HEK293 (cell line): ENCODE measurements around the gene CYP4X1.
A peak's percentile ranks its signal among the peaks of the same experiment; 100 is the strongest.

Experiments
- FEZF1 ChIP-seq: fragments of 450-650 bp; formaldehyde crosslinking; IDR thresholded peaks from 2 replicates; pipeline ENCODE4 v1.5.1; 2016; ENCODE audit warnings: missing biosample characterization, missing genetic modification characterization
- GLI4 ChIP-seq: fragments of 450-650 bp; formaldehyde crosslinking; IDR thresholded peaks from 2 replicates; pipeline ENCODE4 v1.5.1; 2016; ENCODE audit warnings: missing biosample characterization, missing genetic modification characterization
- PRDM1 ChIP-seq: fragments of 450-650 bp; formaldehyde crosslinking; IDR thresholded peaks from 2 replicates; pipeline ENCODE4; 2016; ENCODE audit warnings: missing biosample characterization, missing genetic modification characterization
- SALL2 ChIP-seq: fragments of 450-650 bp; formaldehyde crosslinking; IDR thresholded peaks from 2 replicates; pipeline ENCODE4 v1.5.0; 2017; ENCODE audit warnings: missing biosample characterization, mild to moderate bottlenecking, missing genetic modification characterization, borderline replicate concordance
- SP3 ChIP-seq: fragments of 450-650 bp; formaldehyde crosslinking; IDR thresholded peaks from 2 replicates; pipeline ENCODE4 v1.5.1; 2016; ENCODE audit warnings: missing biosample characterization, missing genetic modification characterization
- ZBTB20 ChIP-seq: fragments of 450-650 bp; formaldehyde crosslinking; IDR thresholded peaks from 2 replicates; pipeline ENCODE4 v1.5.1; 2016; ENCODE audit warnings: missing biosample characterization, missing genetic modification characterization
- ZNF112 ChIP-seq: fragments of 450-650 bp; formaldehyde crosslinking; IDR thresholded peaks from 2 replicates; pipeline ENCODE4 v1.5.0; 2017; ENCODE audit warnings: missing biosample characterization, missing genetic modification characterization
- ZNF146 ChIP-seq: fragments of 450-650 bp; formaldehyde crosslinking; IDR thresholded peaks from 2 replicates; pipeline ENCODE4 v1.5.1; 2016; ENCODE audit warnings: missing biosample characterization, missing genetic modification characterization
- ZNF221 ChIP-seq: fragments of 450-650 bp; formaldehyde crosslinking; IDR thresholded peaks from 2 replicates; pipeline ENCODE4 v1.5.1; 2017; ENCODE audit warnings: missing biosample characterization, missing genetic modification characterization, borderline replicate concordance
- ZNF341 ChIP-seq: fragments of 450-650 bp; formaldehyde crosslinking; IDR thresholded peaks from 2 replicates; pipeline ENCODE4; 2016; ENCODE audit warnings: low read depth, missing biosample characterization, missing genetic modification characterization
- ZNF426 ChIP-seq: fragments of 450-650 bp; formaldehyde crosslinking; IDR thresholded peaks from 2 replicates; pipeline ENCODE4 v1.5.1; 2017; ENCODE audit warnings: missing biosample characterization, missing genetic modification characterization, mild to moderate bottlenecking, inconsistent platforms, moderate library complexity
- ZNF544 ChIP-seq: fragments of 450-650 bp; formaldehyde crosslinking; IDR thresholded peaks from 2 replicates; pipeline ENCODE4 v1.5.0; 2017; ENCODE audit warnings: missing biosample characterization, missing genetic modification characterization
- ZNF624 ChIP-seq: fragments of 450-650 bp; formaldehyde crosslinking; IDR thresholded peaks from 2 replicates; pipeline ENCODE4 v1.5.1; 2017; ENCODE audit warnings: missing biosample characterization, missing genetic modification characterization
- TF ChIP-seq, protein P1 (sequence below): fragments of 450-650 bp; formaldehyde crosslinking; IDR thresholded peaks from 2 replicates; pipeline ENCODE4 v1.5.1; 2016; ENCODE audit warnings: missing biosample characterization, missing genetic modification characterization, borderline replicate concordance
- TF ChIP-seq, protein P2 (sequence below): fragments of 450-650 bp; formaldehyde crosslinking; IDR thresholded peaks from 2 replicates; pipeline ENCODE4 v1.5.1; 2016; ENCODE audit warnings: missing biosample characterization, missing genetic modification characterization
- TF ChIP-seq, protein P3 (sequence below): fragments of 450-650 bp; formaldehyde crosslinking; IDR thresholded peaks from 2 replicates; pipeline ENCODE4 v1.5.1; 2016; ENCODE audit warnings: missing biosample characterization, missing genetic modification characterization
- TF ChIP-seq, protein P4 (sequence below): fragments of 450-650 bp; formaldehyde crosslinking; IDR thresholded peaks from 2 replicates; pipeline ENCODE4 v1.5.1; 2016; ENCODE audit warnings: missing biosample characterization, missing genetic modification characterization
- TF ChIP-seq, protein P5 (sequence below): fragments of 450-650 bp; formaldehyde crosslinking; IDR thresholded peaks from 2 replicates; pipeline ENCODE4 v1.5.1; 2017; ENCODE audit warnings: missing biosample characterization, missing genetic modification characterization
- TF ChIP-seq, protein P6 (sequence below): fragments of 450-650 bp; formaldehyde crosslinking; IDR thresholded peaks from 2 replicates; pipeline ENCODE4 v1.5.1; 2016; ENCODE audit warnings: missing biosample characterization, missing genetic modification characterization
- TF ChIP-seq, protein P7 (sequence below): fragments of 450-650 bp; formaldehyde crosslinking; IDR thresholded peaks from 2 replicates; pipeline ENCODE4 v1.5.1; 2016; ENCODE audit warnings: missing biosample characterization, missing genetic modification characterization

Gene CYP4X1

DNA sequence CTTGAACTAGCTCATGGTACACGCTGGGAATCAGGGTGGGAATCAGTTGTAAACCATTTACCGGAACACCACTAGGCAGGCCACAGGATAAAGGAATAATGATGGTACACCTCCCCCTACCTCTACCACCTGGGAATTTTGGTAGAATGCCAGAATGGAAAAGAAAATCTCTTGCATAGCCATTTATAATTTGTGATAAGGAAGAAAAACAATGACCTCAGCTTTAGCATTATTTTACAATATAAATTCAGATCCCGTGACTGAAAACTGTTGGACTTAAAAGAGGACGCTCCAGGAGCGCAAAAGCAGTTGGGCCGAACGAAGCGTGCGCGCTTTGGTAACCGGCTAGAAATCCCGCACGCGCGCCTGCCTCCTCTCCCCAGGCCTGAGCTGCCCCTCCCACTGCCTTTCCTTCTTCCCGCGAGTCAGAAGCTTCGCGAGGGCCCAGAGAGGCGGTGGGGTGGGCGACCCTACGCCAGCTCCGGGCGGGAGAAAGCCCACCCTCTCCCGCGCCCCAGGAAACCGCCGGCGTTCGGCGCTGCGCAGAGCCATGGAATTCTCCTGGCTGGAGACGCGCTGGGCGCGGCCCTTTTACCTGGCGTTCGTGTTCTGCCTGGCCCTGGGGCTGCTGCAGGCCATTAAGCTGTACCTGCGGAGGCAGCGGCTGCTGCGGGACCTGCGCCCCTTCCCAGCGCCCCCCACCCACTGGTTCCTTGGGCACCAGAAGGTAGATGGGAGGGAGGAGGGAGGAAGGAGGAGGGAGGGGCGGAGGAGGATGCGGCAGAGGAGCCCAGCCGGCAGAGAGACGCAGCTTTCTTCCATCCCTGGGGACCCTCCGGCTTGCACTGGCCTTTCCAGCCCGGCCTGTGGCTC lies at the start of gene CYP4X1 (continued):
- TF ChIP-seq, protein P1, sequence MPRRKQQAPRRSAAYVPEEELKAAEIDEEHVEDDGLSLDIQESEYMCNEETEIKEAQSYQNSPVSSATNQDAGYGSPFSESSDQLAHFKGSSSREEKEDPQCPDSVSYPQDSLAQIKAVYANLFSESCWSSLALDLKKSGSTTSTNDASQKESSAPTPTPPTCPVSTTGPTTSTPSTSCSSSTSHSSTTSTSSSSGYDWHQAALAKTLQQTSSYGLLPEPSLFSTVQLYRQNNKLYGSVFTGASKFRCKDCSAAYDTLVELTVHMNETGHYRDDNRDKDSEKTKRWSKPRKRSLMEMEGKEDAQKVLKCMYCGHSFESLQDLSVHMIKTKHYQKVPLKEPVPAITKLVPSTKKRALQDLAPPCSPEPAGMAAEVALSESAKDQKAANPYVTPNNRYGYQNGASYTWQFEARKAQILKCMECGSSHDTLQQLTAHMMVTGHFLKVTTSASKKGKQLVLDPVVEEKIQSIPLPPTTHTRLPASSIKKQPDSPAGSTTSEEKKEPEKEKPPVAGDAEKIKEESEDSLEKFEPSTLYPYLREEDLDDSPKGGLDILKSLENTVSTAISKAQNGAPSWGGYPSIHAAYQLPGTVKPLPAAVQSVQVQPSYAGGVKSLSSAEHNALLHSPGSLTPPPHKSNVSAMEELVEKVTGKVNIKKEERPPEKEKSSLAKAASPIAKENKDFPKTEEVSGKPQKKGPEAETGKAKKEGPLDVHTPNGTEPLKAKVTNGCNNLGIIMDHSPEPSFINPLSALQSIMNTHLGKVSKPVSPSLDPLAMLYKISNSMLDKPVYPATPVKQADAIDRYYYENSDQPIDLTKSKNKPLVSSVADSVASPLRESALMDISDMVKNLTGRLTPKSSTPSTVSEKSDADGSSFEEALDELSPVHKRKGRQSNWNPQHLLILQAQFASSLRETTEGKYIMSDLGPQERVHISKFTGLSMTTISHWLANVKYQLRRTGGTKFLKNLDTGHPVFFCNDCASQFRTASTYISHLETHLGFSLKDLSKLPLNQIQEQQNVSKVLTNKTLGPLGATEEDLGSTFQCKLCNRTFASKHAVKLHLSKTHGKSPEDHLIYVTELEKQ (tag by site-specific recombination): peak; percentile 44
- TF ChIP-seq GLI4 (tag by site-specific recombination): no peak
- no peak for TF ChIP-seq ZNF544 (tag by site-specific recombination)
- TF ChIP-seq, protein P2, sequence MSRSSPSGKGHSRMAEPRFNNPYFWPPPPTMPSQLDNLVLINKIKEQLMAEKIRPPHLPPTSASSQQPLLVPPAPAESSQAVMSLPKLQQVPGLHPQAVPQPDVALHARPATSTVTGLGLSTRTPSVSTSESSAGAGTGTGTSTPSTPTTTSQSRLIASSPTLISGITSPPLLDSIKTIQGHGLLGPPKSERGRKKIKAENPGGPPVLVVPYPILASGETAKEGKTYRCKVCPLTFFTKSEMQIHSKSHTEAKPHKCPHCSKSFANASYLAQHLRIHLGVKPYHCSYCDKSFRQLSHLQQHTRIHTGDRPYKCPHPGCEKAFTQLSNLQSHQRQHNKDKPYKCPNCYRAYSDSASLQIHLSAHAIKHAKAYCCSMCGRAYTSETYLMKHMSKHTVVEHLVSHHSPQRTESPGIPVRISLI: no peak
- TF ChIP-seq PRDM1: no peak
- TF ChIP-seq ZNF426: no peak
- no peak for TF ChIP-seq SALL2 (tag by site-specific recombination)
- peak; percentile 59 for TF ChIP-seq SP3 (tag by site-specific recombination)
- TF ChIP-seq, protein P3, sequence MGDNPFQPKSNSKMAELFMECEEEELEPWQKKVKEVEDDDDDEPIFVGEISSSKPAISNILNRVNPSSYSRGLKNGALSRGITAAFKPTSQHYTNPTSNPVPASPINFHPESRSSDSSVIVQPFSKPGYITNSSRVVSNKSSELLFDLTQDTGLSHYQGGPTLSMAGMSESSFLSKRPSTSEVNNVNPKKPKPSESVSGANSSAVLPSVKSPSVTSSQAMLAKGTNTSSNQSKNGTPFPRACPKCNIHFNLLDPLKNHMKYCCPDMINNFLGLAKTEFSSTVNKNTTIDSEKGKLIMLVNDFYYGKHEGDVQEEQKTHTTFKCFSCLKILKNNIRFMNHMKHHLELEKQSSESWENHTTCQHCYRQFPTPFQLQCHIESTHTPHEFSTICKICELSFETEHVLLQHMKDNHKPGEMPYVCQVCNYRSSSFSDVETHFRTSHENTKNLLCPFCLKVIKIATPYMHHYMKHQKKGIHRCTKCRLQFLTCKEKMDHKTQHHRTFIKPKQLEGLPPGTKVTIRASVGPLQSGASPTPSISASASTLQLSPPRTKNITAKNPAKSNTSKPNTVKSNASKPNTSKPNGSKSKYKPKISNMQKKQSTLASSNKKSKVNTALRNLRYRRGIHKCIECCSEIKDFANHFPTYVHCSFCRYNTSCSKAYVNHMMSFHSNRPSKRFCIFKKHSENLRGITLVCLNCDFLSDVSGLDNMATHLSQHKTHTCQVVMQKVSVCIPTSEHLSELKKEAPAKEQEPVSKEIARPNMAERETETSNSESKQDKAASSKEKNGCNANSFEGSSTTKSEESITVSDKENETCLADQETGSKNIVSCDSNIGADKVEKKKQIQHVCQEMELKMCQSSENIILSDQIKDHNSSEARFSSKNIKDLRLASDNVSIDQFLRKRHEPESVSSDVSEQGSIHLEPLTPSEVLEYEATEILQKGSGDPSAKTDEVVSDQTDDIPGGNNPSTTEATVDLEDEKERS (tag by site-specific recombination): 0 out of 2 replicates have a peak, but pooled peaks have one; percentile 5
- no peak for TF ChIP-seq ZNF624 (tag by site-specific recombination)
- no peak for TF ChIP-seq ZNF146 (tag by site-specific recombination)
- no peak for TF ChIP-seq ZNF112 (tag by site-specific recombination)
- TF ChIP-seq ZBTB20 (tag by site-specific recombination): peak; percentile 77
- peak; percentile 82 for TF ChIP-seq ZNF341 (tag by site-specific recombination)
- TF ChIP-seq ZNF221 (tag by site-specific recombination): no peak
- TF ChIP-seq, protein P4, sequence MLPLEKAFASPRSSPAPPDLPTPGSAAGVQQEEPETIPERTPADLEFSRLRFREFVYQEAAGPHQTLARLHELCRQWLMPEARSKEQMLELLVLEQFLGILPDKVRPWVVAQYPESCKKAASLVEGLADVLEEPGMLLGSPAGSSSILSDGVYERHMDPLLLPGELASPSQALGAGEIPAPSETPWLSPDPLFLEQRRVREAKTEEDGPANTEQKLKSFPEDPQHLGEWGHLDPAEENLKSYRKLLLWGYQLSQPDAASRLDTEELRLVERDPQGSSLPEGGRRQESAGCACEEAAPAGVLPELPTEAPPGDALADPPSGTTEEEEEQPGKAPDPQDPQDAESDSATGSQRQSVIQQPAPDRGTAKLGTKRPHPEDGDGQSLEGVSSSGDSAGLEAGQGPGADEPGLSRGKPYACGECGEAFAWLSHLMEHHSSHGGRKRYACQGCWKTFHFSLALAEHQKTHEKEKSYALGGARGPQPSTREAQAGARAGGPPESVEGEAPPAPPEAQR (tag by site-specific recombination): no peak
- TF ChIP-seq FEZF1 (tag by site-specific recombination): peak; percentile 87
- TF ChIP-seq, protein P5, sequence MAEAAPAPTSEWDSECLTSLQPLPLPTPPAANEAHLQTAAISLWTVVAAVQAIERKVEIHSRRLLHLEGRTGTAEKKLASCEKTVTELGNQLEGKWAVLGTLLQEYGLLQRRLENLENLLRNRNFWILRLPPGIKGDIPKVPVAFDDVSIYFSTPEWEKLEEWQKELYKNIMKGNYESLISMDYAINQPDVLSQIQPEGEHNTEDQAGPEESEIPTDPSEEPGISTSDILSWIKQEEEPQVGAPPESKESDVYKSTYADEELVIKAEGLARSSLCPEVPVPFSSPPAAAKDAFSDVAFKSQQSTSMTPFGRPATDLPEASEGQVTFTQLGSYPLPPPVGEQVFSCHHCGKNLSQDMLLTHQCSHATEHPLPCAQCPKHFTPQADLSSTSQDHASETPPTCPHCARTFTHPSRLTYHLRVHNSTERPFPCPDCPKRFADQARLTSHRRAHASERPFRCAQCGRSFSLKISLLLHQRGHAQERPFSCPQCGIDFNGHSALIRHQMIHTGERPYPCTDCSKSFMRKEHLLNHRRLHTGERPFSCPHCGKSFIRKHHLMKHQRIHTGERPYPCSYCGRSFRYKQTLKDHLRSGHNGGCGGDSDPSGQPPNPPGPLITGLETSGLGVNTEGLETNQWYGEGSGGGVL (tag by site-specific recombination): peak; percentile 65
- TF ChIP-seq, protein P6, sequence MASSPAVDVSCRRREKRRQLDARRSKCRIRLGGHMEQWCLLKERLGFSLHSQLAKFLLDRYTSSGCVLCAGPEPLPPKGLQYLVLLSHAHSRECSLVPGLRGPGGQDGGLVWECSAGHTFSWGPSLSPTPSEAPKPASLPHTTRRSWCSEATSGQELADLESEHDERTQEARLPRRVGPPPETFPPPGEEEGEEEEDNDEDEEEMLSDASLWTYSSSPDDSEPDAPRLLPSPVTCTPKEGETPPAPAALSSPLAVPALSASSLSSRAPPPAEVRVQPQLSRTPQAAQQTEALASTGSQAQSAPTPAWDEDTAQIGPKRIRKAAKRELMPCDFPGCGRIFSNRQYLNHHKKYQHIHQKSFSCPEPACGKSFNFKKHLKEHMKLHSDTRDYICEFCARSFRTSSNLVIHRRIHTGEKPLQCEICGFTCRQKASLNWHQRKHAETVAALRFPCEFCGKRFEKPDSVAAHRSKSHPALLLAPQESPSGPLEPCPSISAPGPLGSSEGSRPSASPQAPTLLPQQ: peak; percentile 92
- TF ChIP-seq, protein P7, sequence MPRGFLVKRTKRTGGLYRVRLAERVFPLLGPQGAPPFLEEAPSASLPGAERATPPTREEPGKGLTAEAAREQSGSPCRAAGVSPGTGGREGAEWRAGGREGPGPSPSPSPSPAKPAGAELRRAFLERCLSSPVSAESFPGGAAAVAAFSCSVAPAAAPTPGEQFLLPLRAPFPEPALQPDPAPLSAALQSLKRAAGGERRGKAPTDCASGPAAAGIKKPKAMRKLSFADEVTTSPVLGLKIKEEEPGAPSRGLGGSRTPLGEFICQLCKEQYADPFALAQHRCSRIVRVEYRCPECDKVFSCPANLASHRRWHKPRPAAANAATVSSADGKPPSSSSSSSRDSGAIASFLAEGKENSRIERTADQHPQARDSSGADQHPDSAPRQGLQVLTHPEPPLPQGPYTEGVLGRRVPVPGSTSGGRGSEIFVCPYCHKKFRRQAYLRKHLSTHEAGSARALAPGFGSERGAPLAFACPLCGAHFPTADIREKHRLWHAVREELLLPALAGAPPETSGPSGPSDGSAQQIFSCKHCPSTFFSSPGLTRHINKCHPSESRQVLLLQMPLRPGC: no peak
